Embryonic facial prominence (tissue), 1 donor: ENCODE results near the gene PCDH12.

Experiments
- DNase-seq: peaks from one replicate; pipeline ENCODE4 v3.0.0-alpha.2; 2016; ENCODE audit errors: extremely low spot score

The PCDH12 gene

DNA sequence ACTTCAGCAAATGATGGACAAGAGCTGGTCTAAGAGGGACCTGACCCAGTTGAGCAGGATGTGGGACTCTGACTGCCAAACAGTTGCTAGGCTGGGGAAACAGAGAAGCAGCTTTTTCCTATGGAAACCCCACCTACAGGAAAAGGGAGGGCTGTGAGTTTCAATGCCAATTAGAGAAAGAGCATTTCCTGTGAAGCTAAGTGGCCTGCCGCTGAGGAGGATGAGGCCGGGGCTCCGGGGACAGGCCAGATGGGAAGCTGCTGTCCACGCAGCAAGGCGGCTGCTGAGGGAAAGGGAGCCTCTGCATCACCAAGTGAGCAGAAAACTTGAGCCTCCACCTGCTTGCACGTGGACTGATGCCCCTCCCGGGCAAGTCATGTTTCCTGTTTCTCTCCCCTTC, at the start of gene PCDH12:
Gene PCDH12, minus strand, starts transcription at position 90 of the 400 bp plus-strand sequence. CDS start 351 bp downstream, outside the sequence.
- no peak for DNase-seq

DNA sequence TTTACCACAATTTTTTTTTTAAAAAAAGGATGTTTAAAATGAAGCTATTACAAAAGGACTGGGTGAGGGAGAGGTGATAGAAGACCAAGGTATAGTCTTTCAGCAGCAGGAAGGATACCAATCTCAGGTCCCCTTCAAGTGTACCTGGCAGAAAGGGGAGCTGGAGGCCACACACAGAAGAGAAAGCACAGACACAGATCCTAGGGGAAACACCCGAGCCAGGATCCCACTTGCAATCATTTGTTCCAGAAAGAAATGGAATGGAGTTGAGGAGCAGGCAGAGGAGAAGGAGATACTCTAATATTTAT, 49.2 kb upstream of the PCDH12 start:
- no peak for DNase-seq

DNA sequence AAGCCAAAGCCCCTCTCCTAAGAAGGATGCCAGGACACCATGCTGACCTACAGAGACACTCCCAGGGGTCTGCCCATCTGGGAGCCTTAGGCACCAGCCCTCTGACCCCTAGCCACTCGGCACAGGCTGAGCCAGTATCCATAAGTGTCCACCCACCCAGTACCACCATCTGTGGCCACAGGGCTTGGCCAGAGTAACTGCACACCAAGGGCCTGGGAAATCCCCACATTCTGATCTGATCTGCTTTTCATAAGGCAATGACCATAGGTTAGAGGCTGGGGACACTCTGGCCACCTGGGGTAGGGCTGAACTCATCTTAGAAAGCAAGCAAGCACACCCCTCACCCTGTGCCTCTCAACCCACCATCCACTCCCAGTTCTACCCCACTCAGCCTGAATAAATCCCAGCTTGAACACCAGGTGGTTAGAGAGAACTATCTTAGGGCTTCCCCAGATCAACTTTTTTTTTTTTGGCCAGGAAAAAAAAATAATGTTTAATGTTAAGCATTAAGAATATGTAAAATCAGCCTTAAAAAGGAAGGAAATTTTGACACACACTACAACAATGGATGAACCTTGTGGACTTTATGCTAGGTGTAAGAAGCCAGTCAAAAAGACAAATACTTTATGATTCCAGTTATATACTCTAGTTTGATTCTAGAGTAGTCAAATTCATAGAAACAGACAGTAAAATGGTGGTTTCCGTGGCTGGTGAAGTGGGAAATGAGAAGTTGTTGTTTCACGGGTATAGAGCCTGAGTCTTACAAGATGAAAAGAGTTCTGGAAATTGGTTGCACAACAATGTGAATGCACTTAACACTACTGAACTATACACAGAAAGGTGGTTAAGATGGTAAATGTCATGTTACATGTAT, 48.6 kb upstream of the PCDH12 start:
- no peak for DNase-seq

DNA sequence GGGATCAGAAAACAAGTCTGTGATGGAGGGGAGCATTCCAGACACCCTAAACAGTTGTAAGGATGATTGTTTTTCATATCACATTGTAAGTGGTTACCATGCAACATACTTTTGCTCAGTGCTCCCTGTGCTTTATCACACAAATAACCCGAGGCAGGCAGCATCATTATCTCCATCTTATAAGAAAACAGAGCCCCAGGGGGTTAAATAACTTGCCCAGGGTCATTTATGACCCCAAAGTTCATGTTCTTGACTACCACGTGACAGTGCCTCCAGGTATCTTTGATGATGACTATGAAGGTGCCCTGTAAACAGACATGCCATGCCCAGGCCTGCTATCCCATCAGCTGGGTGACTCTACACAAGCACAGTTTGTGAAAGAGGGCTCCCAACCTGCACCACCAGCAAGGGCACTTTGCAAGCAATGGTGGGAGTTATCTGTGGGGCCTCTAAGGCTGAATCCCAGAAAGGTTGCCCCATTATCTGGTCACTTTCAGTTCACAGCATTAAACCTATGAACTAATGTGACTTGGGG, 45.3 kb upstream of the PCDH12 start:
- DNase-seq, result no peak

DNA sequence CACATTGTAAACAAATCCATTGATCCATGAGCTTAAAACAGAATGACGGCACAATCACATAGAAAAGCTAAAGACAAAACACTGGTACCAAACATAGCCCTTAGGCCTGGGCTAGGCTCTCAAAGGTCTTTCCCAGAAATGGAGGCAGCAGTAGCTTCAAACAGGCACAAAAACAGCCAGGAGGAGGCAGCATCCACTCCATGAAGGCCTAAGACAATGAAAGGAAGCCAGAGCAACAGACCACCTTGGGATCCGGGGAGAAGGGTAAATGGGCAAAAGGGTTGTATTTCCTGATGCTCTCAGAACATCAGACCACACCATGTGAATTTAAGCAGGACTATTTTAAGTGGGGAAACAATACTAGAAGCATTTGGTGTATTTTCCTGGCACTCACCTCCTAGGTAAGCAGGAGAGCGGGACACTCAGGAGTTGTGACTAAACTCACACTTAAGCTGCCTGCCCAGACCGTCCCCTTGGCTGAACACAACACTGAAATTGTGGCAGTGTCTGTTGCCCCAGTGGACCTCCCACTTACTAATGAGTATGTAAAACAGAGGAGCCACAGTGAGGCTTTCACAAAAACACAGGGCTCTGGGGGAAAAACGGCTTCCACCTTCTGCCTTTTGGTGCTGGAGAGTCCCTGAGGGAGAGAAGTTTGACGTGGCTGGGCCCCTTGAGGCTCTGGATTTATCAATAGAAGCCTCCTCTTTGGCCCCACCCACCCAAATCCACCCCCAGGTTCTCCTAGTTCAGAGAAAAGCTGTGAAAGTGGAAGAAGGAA, 42.9 kb upstream of the PCDH12 start:
- no peak for DNase-seq

DNA sequence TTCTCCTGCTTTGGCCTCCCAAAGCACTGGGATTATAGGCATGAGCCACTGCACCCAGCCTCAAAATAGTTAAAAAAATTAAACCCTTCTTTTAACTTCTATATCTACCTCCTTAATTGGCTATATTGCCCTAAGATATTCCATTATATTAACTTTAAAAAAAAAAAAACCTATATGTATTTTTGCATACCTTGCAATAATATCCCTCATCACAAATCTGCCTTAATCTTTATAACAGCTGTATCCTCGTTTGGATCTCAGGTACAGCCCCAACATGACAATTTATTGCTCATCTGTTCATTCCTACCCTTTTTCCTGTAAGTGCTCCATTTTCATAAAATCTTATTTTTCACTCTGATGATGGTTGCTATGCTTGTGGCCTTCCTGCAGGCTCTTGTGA, 42.2 kb upstream of the PCDH12 start:
- no peak for DNase-seq

DNA sequence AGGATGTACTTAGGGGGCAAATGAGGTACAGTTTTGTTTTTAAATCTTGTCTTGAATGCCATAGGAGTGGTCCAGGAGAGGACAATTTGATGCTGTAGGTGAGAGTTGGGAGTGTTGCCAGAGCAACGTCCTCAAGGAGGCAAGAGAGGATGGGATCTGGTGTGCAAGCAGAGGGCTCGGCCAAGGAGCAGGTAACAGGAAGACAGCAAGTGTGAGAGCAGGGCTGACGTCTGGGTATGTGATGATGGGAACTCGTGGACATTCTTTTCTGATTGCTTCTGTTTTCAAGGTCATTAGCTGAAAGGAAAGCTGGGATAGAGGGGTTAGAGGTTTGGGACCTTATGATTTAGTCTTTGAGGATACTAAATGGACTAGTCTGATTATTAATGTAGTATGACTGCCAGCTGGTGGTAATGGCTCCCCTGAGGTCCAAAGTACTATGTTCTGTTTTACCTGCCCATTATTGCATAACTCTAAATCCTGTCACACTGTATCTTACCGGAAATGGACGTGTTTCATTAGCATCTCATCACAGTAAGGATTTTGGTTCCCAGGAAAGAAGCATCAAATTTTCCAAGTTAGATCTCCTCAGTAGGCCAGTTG, 39.5 kb upstream of the PCDH12 start:
- no peak for DNase-seq

DNA sequence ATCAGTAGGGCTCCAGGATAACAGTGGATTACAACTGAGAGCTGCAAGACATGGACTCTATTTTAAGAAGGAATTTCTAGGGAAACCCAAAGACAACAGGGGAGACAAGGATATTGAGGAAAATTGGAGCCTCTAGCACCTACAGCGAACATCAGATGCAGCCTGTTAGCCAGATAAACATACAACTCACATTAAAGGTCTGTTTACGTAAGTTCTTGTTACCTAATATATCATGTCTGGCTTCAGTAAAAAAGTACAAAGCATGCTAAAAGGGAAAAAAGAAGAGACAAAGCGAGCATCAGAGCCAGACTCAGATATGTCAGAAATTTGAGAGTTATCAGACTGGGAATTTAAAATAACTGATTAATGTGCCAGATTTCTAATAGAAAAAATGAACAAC, 37.7 kb upstream of the PCDH12 start:
- DNase-seq, result no peak

DNA sequence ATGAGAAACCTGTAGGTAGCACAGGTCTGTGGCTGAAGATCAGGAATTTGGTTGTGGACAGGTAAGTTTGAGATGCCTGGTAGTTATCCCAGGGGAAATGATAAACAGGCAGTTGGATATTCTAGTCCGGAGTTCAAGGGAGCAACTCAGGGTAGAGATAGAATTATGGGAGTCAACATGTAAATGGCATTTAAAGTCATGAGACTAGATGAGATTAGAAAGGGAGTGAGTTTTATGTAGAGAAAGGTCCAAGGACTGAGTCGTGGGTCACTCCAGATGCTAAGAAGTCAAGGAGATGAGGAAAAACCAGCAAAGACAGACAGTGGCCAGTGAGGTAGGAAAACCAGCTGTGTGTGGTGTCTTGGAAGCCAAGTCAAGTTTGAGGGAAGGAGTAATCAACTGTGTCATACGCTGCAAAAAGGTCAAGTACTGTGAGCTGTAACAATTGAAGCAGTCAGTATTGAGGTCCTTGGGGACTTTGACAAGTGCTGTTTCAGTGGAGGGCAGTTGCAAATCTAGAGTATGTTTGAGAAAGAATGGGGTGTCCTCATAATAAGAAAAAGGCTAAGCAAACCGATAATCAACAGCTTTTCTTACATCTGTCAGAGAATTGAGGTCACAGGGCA, 36.6 kb upstream of the PCDH12 start:
- no peak for DNase-seq

DNA sequence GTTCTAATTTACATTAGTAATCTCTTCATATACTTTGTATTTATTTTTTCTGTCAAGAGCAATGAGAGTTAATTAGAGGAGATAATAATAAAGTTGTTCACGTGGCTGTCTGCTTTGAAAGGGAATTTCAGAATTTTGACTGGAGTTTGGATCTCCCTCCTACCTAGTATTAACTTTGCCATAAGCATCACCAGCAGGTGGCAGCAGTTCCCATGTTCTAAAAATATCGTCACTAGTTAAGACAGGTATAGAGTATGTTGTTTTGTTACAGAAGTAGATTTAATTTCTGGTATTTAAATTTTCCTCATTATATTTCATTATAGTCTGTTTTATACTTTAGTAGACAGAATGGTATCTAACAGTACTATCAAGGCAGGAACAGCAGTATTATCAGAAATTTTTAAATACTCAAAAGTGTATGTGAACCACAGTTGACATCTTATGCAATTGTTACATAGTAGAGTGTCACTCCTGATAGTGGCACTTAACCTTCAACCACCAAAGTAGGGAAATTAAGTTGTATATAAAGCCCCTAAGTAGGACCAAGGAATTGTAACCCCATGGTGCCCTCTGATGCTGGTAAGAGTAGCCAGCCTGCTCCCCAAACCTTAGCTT, 34.5 kb upstream of the PCDH12 start:
- no peak for DNase-seq

DNA sequence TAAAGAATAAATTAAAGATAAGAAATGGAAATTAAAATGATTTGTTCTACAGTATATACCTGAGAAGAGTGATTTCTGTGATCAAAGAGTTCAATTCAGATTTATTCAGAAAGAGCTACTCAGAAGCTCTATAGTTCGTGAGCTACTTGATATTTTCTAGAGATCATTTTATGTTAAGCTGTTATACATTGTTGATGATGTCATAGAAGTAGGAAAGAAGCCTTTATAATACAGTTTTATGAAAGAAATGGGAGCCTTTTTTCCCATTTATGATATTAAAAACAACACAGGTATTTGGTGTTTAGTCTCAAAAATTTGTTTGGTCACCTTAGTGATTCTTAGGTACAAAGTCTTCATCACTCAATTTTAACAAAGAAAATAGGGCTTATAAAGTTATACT, 31.7 kb upstream of the PCDH12 start:
- DNase-seq, result no peak

DNA sequence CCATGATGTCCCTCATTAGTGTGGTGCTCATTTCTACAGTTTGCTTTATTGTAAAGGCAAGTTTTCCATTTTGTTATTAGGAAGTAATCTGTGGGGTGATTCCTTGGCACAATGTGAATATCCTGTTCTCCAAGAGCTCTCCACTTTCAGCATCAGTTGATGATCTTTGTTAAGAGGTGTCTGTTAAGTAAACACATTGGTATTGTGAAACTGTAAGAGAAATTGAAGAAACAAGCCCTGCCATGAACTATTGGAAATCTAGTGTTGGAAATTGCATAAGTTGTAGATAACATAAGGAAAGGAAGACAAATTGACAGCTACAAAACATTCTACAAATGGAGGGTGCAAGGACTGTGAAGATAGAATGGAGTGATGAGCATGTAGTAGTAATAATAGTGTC, 28.1 kb upstream of the PCDH12 start:
- DNase-seq, result no peak

DNA sequence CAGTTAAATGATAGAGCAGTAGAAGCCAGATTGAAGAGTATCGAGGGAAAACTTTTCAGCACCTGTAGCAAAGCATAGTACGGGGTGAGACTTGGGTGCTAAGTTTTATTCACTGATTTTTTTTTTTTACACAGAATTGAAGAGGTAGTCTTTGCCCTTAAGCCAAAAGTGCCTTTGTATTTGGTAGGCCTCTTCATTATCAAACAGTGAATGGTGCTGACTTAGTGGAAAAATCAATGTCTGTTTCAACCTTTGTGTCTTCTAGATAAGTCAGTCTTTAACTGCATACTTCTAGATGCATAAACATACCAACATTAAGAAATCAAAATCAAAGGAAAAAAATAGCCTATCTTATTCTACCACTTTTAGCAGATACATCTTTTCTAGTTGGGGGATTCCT, 24.6 kb upstream of the PCDH12 start:
- no peak for DNase-seq

DNA sequence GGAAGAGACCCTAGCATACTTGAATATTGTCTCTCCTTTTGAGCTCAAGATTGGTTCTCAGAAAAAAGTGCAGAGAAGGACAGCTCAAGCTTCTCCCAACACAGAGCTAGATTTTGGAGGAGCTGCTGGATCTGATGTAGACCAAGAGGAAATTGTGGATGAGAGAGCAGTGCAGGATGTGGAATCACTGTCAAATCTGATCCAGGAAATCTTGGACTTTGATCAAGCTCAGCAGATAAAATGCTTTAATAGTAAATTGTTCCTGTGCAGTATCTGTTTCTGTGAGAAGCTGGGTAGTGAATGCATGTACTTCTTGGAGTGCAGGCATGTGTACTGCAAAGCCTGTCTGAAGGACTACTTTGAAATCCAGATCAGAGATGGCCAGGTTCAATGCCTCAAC, 20.4 kb upstream of the PCDH12 start:
- no peak for DNase-seq

DNA sequence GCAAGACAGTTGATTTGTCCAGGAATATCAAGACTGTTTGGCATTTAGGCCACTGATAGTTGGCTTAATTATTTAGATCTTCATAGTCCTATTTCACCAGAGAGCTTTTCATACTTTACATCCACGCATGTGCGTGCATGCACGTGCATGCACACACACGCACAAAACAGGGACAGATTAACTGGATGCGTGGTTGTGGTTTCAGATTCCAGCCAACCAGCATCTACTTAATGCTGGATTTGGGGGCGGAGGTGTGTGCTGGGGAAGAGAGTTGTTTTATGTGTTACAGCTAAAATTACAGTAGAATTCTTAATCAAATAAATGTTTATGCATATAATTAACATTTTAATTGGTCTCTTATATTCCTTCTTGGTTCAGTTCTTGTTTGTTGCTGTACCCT, 18.2 kb upstream of the PCDH12 start:
- DNase-seq, result no peak

DNA sequence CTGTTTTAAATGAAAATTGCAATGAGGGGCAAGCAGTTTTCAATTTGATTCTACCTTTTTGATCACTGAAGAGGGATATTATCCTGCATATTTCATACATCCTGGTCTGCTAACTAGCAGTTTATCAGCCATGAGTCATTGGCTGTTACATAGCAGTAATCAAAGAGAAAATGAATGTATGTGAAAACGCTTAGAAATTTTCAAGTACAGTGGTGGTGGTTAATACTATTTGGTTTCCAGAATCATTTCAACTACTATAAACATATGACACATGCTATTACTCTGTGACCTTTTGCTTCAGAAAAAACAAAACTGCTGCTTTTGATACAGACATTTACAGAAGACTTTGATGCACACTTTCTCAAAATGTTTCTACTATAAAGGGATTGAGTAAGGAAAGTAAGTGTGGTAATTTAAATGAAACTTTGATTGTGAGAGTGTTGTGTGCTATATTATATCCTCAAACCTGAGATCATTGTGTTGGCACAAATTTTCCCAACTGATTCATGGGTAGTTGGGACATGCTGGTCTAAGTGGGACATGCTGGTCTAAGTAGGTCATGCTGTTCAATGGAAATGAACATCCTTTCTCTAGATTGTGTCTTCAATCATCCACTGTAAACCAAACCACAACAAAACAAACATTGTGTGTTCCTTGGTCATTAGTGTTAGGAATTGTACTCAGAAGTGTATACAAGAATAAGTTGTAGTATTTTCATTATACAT, 16.0 kb upstream of the PCDH12 start:
- DNase-seq, result no peak

DNA sequence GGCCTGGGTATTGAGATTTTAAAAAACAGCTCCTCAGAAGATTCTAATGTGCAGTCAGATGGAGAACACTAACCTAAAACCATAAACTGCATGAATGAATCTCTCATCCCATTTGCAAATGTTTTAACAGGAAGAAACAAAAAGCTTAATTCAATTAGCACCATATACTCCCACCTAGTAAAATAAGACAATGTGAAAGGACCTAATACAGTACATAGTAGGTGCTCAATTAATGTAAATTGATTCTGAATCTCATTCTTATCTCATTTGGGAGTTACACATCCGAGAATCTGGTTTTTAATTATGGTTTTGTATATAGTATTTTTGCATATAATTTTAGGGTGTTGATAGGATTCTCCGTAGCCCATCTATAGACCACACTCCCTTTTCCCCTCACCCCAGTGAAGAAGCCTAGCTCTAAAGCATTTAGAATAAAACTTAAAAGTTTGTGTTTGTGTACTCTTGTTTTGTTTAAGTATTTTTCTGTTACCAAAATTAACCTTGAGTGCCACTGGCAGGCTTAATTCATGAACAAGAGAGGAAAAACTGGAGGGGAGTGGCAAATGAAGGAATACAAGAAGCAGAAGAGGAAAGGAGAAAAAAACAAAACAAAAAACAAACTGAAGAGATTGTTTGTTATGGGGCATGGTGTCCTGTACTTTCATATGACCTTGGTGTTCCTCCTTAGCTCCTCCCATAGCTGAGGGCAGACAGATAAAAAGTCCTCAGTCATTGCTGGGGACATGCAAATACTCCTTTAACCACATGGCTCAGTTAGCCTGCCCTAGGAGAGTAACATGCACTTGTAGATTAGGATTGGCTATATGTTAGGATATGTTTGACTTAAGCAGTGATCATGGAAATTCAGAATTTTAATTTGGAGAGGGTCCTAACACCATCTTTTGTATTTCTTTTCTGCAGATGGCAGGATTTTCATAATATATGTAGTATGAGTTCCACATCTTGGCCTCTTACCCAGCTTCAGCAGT, 12.1 kb upstream of the PCDH12 start:
- DNase-seq, result no peak

DNA sequence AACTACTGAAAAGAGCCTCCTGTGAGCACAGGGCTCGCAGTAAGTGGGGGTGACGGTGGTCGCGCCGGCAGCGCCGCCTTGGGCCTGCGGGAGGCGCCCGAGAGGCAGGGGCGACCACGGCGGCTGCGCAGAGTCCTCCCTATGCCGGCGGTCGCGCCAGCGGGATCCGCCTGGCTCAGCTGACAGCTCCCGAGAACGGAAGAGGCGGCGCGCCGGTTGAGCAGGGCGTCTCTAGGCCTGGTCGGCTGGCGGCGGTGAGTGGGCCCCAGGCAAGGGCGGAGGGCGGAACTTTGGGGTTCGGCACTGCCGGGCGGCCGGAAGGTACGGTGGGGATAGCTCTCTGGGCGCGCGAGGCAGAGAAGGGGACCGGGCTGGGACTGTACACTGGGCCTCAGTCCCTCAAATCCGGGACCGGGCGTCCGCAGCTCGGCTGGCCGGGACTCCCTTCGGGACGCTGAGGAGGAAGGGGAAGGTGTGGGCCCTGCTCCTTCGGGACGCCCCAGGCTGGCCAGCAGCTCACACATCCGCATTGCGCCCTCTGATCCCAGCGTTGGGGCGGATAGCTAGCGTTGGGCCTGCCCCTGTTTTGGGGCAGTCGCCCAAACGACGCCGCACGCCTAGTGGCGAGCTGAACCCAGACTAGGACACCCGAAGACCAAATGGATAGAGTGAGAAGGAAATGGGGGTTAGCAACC, 11.1 kb upstream of the PCDH12 start, which contains the start of gene RNF14:
Gene RNF14, plus strand, starts transcription at position 192 of the 695 bp plus-strand sequence. CDS start 4,484 bp downstream, outside the sequence.
- peak; percentile 89 for DNase-seq

DNA sequence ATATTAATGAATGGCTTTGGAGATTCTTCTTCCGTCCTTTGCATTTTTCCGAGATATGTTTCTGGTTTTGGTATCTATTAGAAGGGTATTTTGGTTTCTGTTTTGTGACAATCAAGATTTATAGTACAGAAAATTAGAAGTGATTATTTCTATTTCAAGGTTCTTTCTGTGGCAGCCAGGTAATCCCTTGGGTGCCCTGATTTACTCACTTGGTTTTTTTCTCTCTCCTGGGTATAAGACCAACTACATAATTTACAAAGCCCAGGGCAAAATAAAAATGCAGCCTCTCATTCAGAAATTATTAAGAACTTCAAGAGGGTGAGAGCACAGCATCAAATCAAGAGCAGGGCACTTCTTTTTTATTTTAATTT, 8.9 kb upstream of the PCDH12 start:
- DNase-seq, result no peak
